Measurements from ENCODE around the gene SPTB.
A peak's percentile ranks its signal among the peaks of the same experiment; 100 is the strongest.

Gene SPTB

GRCh38 chr14:64704743-64705380 lies 174.8 kb downstream of the SPTB start:
- TF ChIP-seq CTCF (IDR thresholded peaks at IDR 0.05; ENCODE audit: low read depth, low read length) = no peak
- Histone ChIP-seq H3K4me1 (peaks cover 11% of the 10 kb centered on the region; the same call in 1 of the 2 replicates), H3K36me3 (no peaks in the 10 kb centered on the region; the same call in 1 of the 2 replicates), H3K4me3 (ENCODE audit: low read depth, low read length) (peak overlapping the region; percentile 88), H3K9me3 (no peaks in the 10 kb centered on the region), H3K27me3 (no peaks in the 10 kb centered on the region)
- DNase-seq = peak; percentile 43

- Histone ChIP-seq H3K4me1 (peaks cover 11% of the 10 kb centered on the region; the same call in 1 of the 2 replicates), H3K36me3 (no peaks in the 10 kb centered on the region), H3K9me3 (no peaks in the 10 kb centered on the region), H3K4me3 (ENCODE audit: low read depth, low read length) (peak within 1 kb of the TSS; percentile 88), H3K27me3 (no peaks in the 10 kb centered on the region)
- peak; percentile 93 for DNase-seq
- no peak for TF ChIP-seq CTCF (IDR thresholded peaks at IDR 0.05; ENCODE audit: low read depth, low read length)
Observed at GRCh38 chr14:64704143-64704742, 175.5 kb downstream of the SPTB start, which contains the start of gene PLEKHG3. Gene PLEKHG3 (plus strand): TSS chr14:64704424. CDS start chr14:64727632, 23,208 bp downstream.

GRCh38 chr14:64703395-64704142 lies 176.1 kb downstream of the SPTB start:
- H3K4me3 ChIP-seq (ENCODE audit: low read depth, low read length) = peak overlapping the region; percentile 88
- H3K9me3 ChIP-seq = no peaks in the 10 kb centered on the region
- H3K27me3 ChIP-seq = no peaks in the 10 kb centered on the region
- no peaks in the 10 kb centered on the region for H3K36me3 ChIP-seq
- H3K4me1 ChIP-seq = peaks cover 11% of the 10 kb centered on the region; the same call in 1 of the 2 replicates
- no peak for DNase-seq
- TF ChIP-seq CTCF (IDR thresholded peaks at IDR 0.05; ENCODE audit: low read depth, low read length) = no peak

GRCh38 chr14:64702493-64703394 lies 177.0 kb downstream of the SPTB start:
- no peaks in the 10 kb centered on the region for H3K27me3 ChIP-seq
- TF ChIP-seq CTCF (IDR thresholded peaks at IDR 0.05; ENCODE audit: low read depth, low read length) = no peak
- no peak for DNase-seq
- no peaks in the 10 kb centered on the region for H3K36me3 ChIP-seq
- no peak overlapping the region for H3K4me3 ChIP-seq (ENCODE audit: low read depth, low read length)
- no peaks in the 10 kb centered on the region for H3K9me3 ChIP-seq
- H3K4me1 ChIP-seq = peaks cover 11% of the 10 kb centered on the region; the same call in 1 of the 2 replicates

- H3K4me3 ChIP-seq (ENCODE audit: low read depth, low read length) = no peak overlapping the region
- peaks cover 11% of the 10 kb centered on the region; the same call in 1 of the 2 replicates for H3K4me1 ChIP-seq
Observed at GRCh38 chr14:64701660-64702059, 178.0 kb downstream of the SPTB start.

More at GRCh38 chr14:64701660-64702059, 178.0 kb downstream of the SPTB start:
- no peaks in the 10 kb centered on the region for H3K9me3 ChIP-seq
- H3K27me3 ChIP-seq = no peaks in the 10 kb centered on the region
- H3K36me3 ChIP-seq = no peaks in the 10 kb centered on the region
- no peak for TF ChIP-seq CTCF (IDR thresholded peaks at IDR 0.05; ENCODE audit: low read depth, low read length)
- DNase-seq = no peak

All from BE2C (cell line).